ENCODE results near the gene C9orf153.

DNA sequence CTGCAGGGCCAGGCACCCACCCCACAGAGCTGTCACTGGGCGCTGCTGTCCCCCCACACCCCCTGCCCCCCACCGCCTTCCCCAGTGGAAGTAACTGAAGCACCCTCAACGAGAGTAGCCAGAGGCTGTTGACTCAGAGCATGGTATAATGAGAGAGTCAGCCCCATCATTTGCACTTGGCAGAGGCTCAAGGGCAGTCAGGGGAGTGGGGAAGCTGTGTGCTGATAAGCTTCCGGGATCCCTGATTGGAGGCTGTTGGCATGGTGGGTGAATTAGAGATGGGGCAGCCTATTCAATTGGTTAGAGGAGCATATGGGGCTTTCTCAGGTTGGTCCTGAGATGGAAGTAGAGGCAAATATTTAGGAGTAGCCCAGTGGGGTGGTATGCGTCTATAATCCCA is 83.0 kb downstream of the C9orf153 start:
- TF ChIP-seq, protein P1, sequence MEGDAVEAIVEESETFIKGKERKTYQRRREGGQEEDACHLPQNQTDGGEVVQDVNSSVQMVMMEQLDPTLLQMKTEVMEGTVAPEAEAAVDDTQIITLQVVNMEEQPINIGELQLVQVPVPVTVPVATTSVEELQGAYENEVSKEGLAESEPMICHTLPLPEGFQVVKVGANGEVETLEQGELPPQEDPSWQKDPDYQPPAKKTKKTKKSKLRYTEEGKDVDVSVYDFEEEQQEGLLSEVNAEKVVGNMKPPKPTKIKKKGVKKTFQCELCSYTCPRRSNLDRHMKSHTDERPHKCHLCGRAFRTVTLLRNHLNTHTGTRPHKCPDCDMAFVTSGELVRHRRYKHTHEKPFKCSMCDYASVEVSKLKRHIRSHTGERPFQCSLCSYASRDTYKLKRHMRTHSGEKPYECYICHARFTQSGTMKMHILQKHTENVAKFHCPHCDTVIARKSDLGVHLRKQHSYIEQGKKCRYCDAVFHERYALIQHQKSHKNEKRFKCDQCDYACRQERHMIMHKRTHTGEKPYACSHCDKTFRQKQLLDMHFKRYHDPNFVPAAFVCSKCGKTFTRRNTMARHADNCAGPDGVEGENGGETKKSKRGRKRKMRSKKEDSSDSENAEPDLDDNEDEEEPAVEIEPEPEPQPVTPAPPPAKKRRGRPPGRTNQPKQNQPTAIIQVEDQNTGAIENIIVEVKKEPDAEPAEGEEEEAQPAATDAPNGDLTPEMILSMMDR (IDR thresholded peaks at IDR 0.05), result no peak
- no peak for TF ChIP-seq EP300 (IDR thresholded peaks at IDR 0.05)

All from upper lobe of left lung (tissue), 4 donors.